Measurements from ENCODE around the gene HOXD8.

Gene HOXD8

GRCh38 chr2:176117162-176117822 lies 12.2 kb upstream of the HOXD8 start:
- peak in 1 of 2 experiments; percentile 17 for DNase-seq

GRCh38 chr2:176117823-176118371 lies 11.6 kb upstream of the HOXD8 start:
- no peak for DNase-seq

- DNase-seq: peak in 1 of 2 experiments; percentile 19
Measured at GRCh38 chr2:176118601-176119339, 10.7 kb upstream of the HOXD8 start.

DNA sequence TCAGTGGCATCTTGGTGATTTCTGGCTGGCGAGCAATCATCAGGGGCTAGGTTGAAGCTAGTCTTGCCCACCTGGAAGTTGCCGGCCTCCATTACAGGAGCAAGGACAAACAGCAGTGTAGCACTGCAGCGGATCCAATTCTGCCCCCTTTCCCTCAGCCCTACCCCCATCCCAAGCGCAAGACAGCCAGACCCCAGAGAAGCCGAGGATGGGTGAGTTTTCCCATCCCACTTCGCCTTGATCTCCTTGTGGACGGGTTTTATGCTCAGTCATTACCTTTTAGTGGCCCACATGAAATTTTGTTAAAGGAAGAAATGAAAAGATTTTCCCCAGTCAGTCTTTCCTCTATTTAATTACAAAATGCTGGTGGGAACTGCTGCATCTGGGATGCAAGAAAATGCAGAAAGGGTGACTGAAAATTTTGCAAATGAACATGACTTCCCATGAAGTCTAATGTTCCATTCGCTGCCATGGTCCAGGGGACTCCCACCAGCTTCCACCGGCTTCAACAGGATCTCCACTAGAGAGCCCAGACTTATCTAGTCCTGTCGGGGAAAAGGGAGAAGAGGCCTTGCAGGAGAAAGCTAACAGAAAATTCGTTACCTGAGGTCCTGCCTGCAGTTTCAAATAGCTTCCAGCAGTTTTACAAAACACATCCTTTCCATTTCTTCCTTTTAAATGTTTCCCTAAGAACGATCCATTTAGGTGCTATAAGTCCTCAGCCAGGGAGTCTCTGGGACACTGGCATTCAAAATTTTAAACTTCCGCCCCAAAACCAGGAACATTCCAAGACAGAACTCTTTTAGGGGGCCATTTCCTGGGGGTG lies 8.9 kb upstream of the HOXD8 start:
- peak; percentile 4 to 14 for DNase-seq

DNA sequence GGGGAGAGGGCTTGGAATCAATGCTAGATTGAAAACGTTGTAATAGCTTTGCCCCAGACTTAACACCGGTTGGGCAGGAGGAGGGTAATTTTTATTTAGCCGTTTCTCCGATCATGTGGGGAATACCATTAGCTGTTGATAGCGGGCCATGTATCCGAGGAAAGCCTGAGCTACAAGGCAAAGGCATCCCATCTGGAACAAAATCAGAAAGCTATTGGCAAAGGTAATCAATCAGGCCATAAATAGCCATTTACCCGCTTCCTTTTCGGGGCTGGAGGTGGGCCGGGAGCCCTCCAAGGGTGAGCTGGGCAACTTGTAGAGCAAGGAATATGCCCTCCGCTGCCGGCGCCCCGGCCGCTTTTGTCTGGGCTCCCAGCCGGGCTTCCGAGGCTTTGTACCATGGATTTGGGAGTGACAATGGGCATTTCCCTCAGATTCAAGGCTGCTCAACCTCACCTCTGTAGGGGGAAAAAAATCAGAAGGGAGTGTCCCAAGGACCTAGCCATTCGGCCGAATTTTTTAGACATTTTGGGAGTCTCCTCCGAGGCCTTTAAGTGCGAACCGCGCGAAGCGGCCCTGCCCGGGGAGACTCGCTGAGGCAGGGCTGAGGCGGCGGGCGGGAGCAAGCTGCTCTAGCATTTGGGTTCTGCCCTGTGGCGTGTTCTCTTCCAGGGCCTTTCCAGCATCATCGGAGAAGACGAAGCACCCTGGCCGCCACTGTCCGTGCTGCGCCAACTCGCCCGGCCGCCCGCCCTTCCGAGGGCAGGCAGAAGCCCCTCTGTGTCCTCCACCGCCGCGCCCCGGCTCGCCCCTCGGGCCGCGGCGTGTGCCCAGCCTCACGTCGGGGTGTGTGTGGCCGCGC lies 8.1 kb upstream of the HOXD8 start:
- DNase-seq: peak; percentile 26 to 28

DNA sequence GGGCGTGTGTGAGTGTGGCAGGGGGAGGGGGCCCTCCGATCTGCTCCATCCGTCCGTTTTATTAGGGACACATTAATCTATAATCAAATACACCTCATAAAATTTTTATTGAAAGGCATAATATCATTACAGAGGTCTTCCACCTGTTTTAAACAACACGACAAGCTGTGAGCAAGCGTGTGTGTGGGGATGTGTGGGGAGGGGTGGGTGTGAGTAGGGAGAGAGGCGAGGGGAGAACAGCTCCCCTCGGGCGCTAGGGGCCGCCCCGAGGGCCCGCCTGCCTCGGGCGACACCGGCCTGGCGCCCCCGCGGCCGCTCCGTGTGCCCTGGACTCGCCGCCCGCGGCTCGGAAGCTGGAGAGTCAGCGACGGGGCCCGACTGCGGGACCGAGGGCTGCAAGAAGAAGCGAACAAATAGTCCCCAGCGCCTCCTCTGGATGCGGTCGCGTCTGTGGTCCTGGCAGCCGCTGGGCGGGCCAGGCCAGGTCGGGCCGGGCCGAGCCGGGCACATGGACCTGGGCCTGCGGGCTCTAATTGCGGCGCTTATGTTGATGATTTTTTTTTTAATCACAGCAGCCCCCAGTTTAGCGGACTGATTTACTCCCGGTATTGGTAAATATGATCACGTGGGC lies 7.3 kb upstream of the HOXD8 start:
- DNase-seq: no peak

DNA sequence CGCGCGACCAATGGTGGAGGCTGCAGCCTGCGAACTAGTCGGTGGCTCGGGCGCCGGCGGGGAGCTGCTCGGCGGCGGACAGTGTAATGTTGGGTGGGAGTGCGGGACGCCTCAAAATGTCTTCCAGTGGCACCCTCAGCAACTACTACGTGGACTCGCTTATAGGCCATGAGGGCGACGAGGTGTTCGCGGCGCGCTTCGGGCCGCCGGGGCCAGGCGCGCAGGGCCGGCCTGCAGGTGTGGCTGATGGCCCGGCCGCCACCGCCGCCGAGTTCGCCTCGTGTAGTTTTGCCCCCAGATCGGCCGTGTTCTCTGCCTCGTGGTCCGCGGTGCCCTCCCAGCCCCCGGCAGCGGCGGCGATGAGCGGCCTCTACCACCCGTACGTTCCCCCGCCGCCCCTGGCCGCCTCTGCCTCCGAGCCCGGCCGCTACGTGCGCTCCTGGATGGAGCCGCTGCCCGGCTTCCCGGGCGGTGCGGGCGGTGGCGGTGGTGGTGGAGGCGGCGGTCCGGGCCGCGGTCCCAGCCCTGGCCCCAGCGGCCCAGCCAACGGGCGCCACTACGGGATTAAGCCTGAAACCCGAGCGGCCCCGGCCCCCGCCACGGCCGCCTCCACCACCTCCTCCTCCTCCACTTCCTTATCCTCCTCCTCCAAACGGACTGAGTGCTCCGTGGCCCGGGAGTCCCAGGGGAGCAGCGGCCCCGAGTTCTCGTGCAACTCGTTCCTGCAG lies 6.7 kb upstream of the HOXD8 start, which contains the start of gene HOXD9:
Gene HOXD9, plus strand, starts transcription at position 37 of the 728 bp plus-strand sequence. Its CDS starts 50 bp downstream, at position 87.
- DNase-seq: peak in 1 of 2 experiments; percentile 54

- DNase-seq: peak in 1 of 2 experiments; percentile 26
Measured at GRCh38 chr2:176123411-176124109, 5.9 kb upstream of the HOXD8 start.

DNA sequence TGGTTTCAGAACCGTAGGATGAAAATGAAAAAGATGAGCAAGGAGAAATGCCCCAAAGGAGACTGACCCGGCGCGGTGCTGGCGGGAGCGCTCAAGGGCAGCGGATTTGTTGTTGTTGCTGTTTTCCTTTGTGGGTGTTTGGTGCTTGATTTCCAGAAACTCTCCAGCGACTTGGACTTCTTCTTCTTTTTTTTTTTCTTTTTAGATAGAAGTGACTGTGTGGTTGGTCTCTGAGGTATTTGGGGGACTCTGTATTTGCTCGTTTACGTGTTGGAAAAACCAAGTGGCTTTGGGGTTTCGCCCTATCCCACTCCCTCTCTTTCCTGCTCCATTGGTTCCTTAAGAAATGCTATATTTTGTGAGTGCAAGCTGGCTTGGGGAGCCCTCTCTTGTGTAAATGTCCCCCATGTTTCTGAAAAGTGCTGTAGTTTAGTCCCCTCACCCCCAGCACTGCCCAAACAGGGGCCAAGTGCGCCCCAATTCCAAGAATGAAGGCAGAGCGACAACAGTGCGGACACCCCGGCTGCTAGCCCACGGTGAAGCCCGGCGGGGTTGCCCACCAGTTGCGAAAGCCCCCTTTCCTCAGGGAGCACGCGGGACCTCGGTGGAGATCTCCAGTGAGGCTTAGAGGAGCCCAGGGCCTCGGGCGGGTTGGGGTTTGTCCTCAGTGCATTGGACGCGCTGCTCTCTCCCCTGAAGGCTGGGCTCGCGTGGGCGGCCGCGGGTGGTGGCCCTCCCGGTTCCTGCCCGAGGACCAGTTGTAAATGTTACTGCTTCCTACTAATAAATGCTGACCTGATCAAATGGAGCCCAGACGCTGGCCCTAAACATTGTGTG lies 5.2 kb upstream of the HOXD8 start:
- DNase-seq: peak in 1 of 2 experiments; percentile 10

DNA sequence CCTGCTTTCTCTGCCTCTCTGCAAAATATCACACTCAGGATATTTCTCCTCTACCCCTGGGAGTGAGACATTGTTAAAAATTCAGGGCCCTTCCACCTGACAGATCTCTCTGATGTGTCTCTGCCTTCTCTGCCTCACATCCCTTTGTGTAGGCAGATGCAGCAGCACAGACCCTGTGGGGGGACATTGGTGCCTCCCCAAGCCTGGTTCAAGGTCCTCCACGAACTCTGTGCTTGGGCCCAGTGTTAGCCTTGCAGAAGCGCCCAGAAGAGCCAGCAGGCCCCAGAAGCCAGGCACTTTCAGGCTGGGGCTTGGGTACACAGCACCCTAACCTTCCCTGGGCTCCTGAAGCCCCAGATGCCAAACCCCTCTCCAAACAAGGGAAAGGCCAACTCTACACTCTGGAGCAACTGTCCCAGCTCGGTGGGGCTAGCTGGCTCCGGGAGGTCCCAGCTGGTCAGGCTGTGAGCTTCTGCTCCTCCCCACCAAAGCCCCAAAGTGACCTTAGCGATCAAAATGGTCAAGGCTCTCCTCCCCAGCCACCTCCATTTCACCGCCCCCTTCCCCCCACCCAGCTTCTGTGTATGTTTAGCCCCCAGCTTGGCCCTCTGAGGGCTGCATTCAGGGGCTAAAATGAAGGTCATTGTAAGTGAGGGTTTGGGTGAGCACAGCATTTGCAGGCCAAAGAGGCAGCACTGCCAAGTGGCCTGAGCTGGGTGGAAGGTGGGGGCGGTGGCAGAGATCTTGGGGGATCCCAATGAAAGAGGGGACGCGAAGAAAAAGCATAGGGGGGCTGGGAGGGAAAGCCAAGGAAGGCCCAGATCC lies 4.3 kb upstream of the HOXD8 start:
- peak in 1 of 2 experiments; percentile 17 for DNase-seq

- no peak for DNase-seq
Measured at GRCh38 chr2:176125772-176126054, 3.8 kb upstream of the HOXD8 start.

GRCh38 chr2:176126929-176127773 lies 2.4 kb upstream of the HOXD8 start:
- peak; percentile 69 to 70 for DNase-seq

- no peak for DNase-seq
Measured at GRCh38 chr2:176127774-176128072, 1.8 kb upstream of the HOXD8 start.

DNA sequence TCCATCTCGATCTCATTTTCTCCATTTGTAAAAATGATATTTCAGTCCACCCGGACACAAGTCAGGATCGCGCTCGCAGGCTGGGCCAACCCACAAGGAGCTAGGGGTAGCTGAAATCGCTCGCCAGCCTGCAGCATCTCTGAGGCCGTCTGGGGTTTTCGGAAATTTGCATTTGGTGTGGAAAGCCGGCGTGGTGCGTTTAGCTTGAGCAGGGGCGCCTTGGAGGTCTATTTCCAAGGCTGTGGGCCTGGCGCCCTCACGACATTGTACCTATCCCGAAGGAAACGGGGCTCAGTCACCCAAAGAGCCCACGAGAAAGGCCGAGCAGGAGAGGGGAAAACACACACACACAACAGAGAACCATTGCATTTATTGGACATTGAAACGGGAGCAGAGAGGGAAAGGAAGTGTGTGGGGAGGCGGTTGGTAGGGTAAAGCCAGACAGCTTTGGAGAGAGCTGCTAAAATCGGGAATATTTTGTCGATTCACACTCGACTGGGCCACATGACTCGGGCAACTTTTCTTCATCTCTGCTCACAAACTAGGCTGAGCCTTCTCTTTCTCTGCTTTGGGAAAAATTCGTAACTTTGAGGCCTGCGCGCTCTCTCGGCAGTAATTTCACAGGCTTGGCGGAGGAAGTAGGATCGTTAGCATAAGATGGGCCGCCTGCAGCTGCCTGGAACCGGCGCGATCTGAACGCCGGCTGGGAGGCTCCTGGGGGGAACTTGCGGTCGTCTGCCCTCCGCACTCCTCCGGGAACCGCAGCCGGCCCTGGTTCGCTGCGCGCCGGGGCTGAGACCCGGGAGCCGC lies 1.1 kb upstream of the HOXD8 start:
- DNase-seq: peak; percentile 32 to 36

DNA sequence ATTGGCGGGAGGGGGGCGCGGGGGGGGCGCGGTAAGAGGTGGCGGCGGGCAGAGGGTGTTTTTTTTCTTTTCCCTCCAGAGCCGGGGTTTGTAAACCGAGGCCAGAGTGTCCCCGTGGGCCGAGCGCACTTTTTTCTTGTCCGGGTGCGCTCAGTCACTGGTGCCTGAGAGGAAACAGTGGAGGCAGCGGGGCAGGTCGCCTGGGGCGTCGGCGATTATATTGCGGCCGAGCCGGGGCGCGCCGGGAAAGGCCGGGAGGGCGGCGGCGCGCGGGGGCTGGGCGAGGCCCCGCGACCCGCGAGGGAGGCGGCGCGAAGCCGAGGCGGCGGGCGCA lies 275 bp downstream of the HOXD8 start:
- DNase-seq: no peak

- peak; percentile 38 to 54 for DNase-seq
Measured at GRCh38 chr2:176130147-176130956, 847 bp downstream of the HOXD8 start.
